H9 (cell line): ENCODE measurements around the gene MOB3C. TPM values are rescaled to one million over a fixed set of nuclear protein-coding genes. Genes with fewer than 3 reads are reported as not detected.

Experiments
- DNase-seq: peaks from one replicate; pipeline ENCODE4 v3.0.0-alpha.2; 2017
- H2AFZ ChIP-seq: one replicate; pipeline ENCODE4 v1.6.1; 2013; ENCODE audit warnings: mild to moderate bottlenecking, low read length, control low read depth, moderate library complexity
- H2AK5ac ChIP-seq: 2 replicates; pipeline ENCODE4 v1.6.1; 2013; ENCODE audit warnings: low read length, control low read depth, mixed read lengths; ENCODE audit not compliant: insufficient read length
- H2BK120ac ChIP-seq: one replicate; pipeline ENCODE4 v1.6.1; 2013; ENCODE audit warnings: low read depth, mild to moderate bottlenecking, low read length, control low read depth, inconsistent platforms; ENCODE audit not compliant: poor library complexity, severe bottlenecking
- H2BK12ac ChIP-seq: 2 replicates; pipeline ENCODE4 v1.6.1; 2013; ENCODE audit warnings: low read length, control low read depth, mixed read lengths, low read depth; ENCODE audit not compliant: insufficient read length
- H2BK15ac ChIP-seq: 2 replicates; pipeline ENCODE4 v1.6.1; 2013; ENCODE audit warnings: low read depth, low read length, control low read depth
- H2BK20ac ChIP-seq: one replicate; pipeline ENCODE4 v1.6.1; 2013; ENCODE audit warnings: low read depth, mild to moderate bottlenecking, low read length, control low read depth, inconsistent platforms; ENCODE audit not compliant: poor library complexity, severe bottlenecking
- H2BK5ac ChIP-seq: 2 replicates; pipeline ENCODE4 v1.6.1; 2013; ENCODE audit warnings: low read length, control low read depth, mixed read lengths; ENCODE audit not compliant: insufficient read length
- H3K14ac ChIP-seq: 2 replicates; pipeline ENCODE4 v1.6.1; 2013; ENCODE audit warnings: low read length, control low read depth; ENCODE audit not compliant: insufficient read depth
- H3K18ac ChIP-seq: 2 replicates; pipeline ENCODE4 v1.6.1; 2013; ENCODE audit warnings: low read depth, mild to moderate bottlenecking, mixed read lengths, low read length, control low read depth; ENCODE audit not compliant: insufficient read length
- H3K23ac ChIP-seq: 2 replicates; pipeline ENCODE4 v1.6.1; 2013; ENCODE audit warnings: low read length, control low read depth, mixed read lengths, low read depth; ENCODE audit not compliant: insufficient read length
- H3K23me2 ChIP-seq: 2 replicates; pipeline ENCODE4 v1.6.1; 2013; ENCODE audit warnings: low read depth, mild to moderate bottlenecking, mixed read lengths, low read length, control low read depth; ENCODE audit not compliant: insufficient read length, poor library complexity, severe bottlenecking
- H3K27ac ChIP-seq: 2 replicates; pipeline ENCODE4 v1.5.1; 2013; ENCODE audit warnings: low read length, control low read depth, mixed read lengths, low read depth; ENCODE audit not compliant: insufficient read length
- H3K27me3 ChIP-seq: 2 replicates; pipeline ENCODE4 v1.6.1; 2013; ENCODE audit warnings: low read length, control low read depth, inconsistent platforms; ENCODE audit not compliant: insufficient read depth
- H3K4ac ChIP-seq: 2 replicates; pipeline ENCODE4 v1.6.1; 2013; ENCODE audit warnings: low read depth, mild to moderate bottlenecking, control low read depth, inconsistent platforms, low read length, moderate library complexity
- H3K4me1 ChIP-seq: 2 replicates; pipeline ENCODE4 v1.6.1; 2013; ENCODE audit warnings: low read length, control low read depth, inconsistent platforms; ENCODE audit not compliant: insufficient read depth
- H3K4me2 ChIP-seq: 2 replicates; pipeline ENCODE4 v1.6.1; 2013; ENCODE audit warnings: low read length, control low read depth, mixed read lengths; ENCODE audit not compliant: insufficient read length, insufficient read depth
- H3K56ac ChIP-seq: 2 replicates; pipeline ENCODE4 v1.6.1; 2013; ENCODE audit warnings: low read depth, mild to moderate bottlenecking, mixed read lengths, low read length, control low read depth; ENCODE audit not compliant: insufficient read length
- H3K79me1 ChIP-seq: 2 replicates; pipeline ENCODE4 v1.6.1; 2013; ENCODE audit warnings: low read depth, mild to moderate bottlenecking, moderate library complexity, low read length, control low read depth, inconsistent platforms; ENCODE audit not compliant: insufficient read depth, poor library complexity, severe bottlenecking
- H3K79me2 ChIP-seq: 2 replicates; pipeline ENCODE4 v1.6.1; 2013; ENCODE audit warnings: low read length, control low read depth, inconsistent platforms; ENCODE audit not compliant: insufficient read depth
- H3K9ac ChIP-seq: 2 replicates; pipeline ENCODE4 v1.6.1; 2013; ENCODE audit warnings: low read length, control low read depth, mixed read lengths; ENCODE audit not compliant: insufficient read length; ENCODE audit errors: extremely low read depth
- H3K9me3 ChIP-seq: one replicate; pipeline ENCODE4 v1.6.1; 2013; ENCODE audit warnings: low read depth, low read length, inconsistent platforms; ENCODE audit not compliant: control insufficient read depth
- H3T11ph ChIP-seq: one replicate; pipeline ENCODE4 v1.6.1; 2013; ENCODE audit warnings: mild to moderate bottlenecking, low read length, control low read depth, inconsistent platforms
- H4K20me1 ChIP-seq: one replicate; pipeline ENCODE4 v1.6.1; 2013; ENCODE audit not compliant: control insufficient read depth, insufficient read length, insufficient read depth
- H4K5ac ChIP-seq: 2 replicates; pipeline ENCODE4 v1.6.1; 2013; ENCODE audit warnings: low read depth, mild to moderate bottlenecking, mixed read lengths, low read length, control low read depth; ENCODE audit not compliant: insufficient read length
- H4K8ac ChIP-seq: replicated peaks from 2 replicates; pipeline ENCODE4 v1.6.1; 2013; ENCODE audit warnings: low read length, control low read depth, mixed read lengths, low read depth; ENCODE audit not compliant: insufficient read length
- H4K91ac ChIP-seq: 2 replicates; pipeline ENCODE4 v1.6.1; 2013; ENCODE audit warnings: low read depth, mild to moderate bottlenecking, moderate library complexity, mixed read lengths, low read length, control low read depth; ENCODE audit not compliant: insufficient read length
- H3K27ac Mint-ChIP-seq, 3 experiments: 2 replicates in 2 of 3; 3 replicates in 1 of 3; pipeline ENCODE4 v1.8.0; 2020 to 2021; ENCODE audit warnings: mixed read lengths in 3 of 3, mild to moderate bottlenecking in 1 of 3, moderate library complexity in 1 of 3
- H3K27me3 Mint-ChIP-seq: 2 replicates; pipeline ENCODE4 v1.8.0; 2021; ENCODE audit warnings: low read depth, mild to moderate bottlenecking, moderate library complexity, mixed read lengths
- H3K36me3 Mint-ChIP-seq, 3 experiments: 2 replicates in 2 of 3; 3 replicates in 1 of 3; pipeline ENCODE4 v1.8.0; 2020 to 2021; ENCODE audit warnings: low read depth in 3 of 3, mixed read lengths in 3 of 3; ENCODE audit not compliant: insufficient read depth in 1 of 3
- H3K4me1 Mint-ChIP-seq, 2 experiments: 2 replicates each; pipeline ENCODE4 v1.8.0; 2020; ENCODE audit warnings: mixed read lengths in 2 of 2
- H3K4me3 Mint-ChIP-seq, 2 experiments: 2 replicates in 1 of 2; 3 replicates in 1 of 2; pipeline ENCODE4 v1.8.0; 2020 to 2021; ENCODE audit warnings: mild to moderate bottlenecking in 2 of 2, mixed read lengths in 2 of 2, moderate library complexity in 1 of 2
- H3K9me3 Mint-ChIP-seq, 2 experiments: 2 replicates in 1 of 2; 3 replicates in 1 of 2; pipeline ENCODE4 v1.8.0; 2020; ENCODE audit warnings: mild to moderate bottlenecking in 2 of 2, mixed read lengths in 2 of 2, moderate library complexity in 1 of 2
- CTCF ChIP-seq: fragments of 200-600 bp; sonication (generic); conservative IDR thresholded peaks from 3 replicates; pipeline ENCODE4 v1.8.0; 2021; ENCODE audit warnings: antibody characterized with exemption, mild to moderate bottlenecking
- WGBS: extraction: QIAGEN DNeasy Blood & Tissue Kit; methylation state at CpG from one replicate; pipeline ENCODE4 v1.1.7; 2013; ENCODE audit warnings: missing lambda C conversion rate, low lambda C conversion rate, mixed read lengths; ENCODE audit not compliant: insufficient read length; ENCODE audit errors: extremely low coverage; 5-methylcytosine and 5-hydroxymethylcytosine counted together
- total RNA-seq: library from RNA; stranded (reverse); gene quantifications from 2 replicates; pipeline ENCODE4 v1.2.1, GENCODE V29; 2021

Gene MOB3C
- total RNA-seq, 1 experiment from 2014 or later = 3.2 TPM

GRCh38 chr1:46623743-46624644 lies 7.4 kb upstream of the MOB3C start:
- no peak overlapping the region for H3K18ac ChIP-seq
- H4K5ac ChIP-seq = no peak overlapping the region
- Mint-ChIP-seq H3K9me3 (no peaks in the 10 kb centered on the region), H3K36me3 (no peaks in the 10 kb centered on the region), H3K4me1 (peaks cover 6 to 8% of the 10 kb centered on the region in 2 experiments), H3K27ac (peak overlapping the region in 1 of 3 experiments; percentile 14; a peak in 2 of 7 replicates), H3K4me3 (no peak overlapping the region), H3K27me3 (peaks cover 14% of the 10 kb centered on the region)
- H3K9ac ChIP-seq = no peak overlapping the region
- no peak overlapping the region for H2AK5ac ChIP-seq
- H3K4me1 ChIP-seq = no peaks in the 10 kb centered on the region
- H2BK5ac ChIP-seq = no peak overlapping the region
- H3K4ac ChIP-seq = no peak overlapping the region
- H3K79me2 ChIP-seq = no peaks in the 10 kb centered on the region
- H4K8ac ChIP-seq = no peak overlapping the region
- no peak overlapping the region for H2BK15ac ChIP-seq
- H3K27ac ChIP-seq = no peak overlapping the region
- H3K79me1 ChIP-seq = no peaks in the 10 kb centered on the region
- no CpG with 5 or more reads among the region's 4 CpGs for WGBS
- no peak for DNase-seq
- H3K23me2 ChIP-seq = no peaks in the 10 kb centered on the region
- no peak overlapping the region for H2AFZ ChIP-seq
- H3K56ac ChIP-seq = no peak overlapping the region
- H3K4me2 ChIP-seq = no peak overlapping the region
- H3K27me3 ChIP-seq = no peaks in the 10 kb centered on the region; the same call in 1 of the 2 replicates
- H2BK120ac ChIP-seq = no peak overlapping the region
- TF ChIP-seq CTCF = no peak
- no peak overlapping the region for H3T11ph ChIP-seq
- no peak overlapping the region for H2BK12ac ChIP-seq
- H3K23ac ChIP-seq = no peak overlapping the region
- no peaks in the 10 kb centered on the region for H4K20me1 ChIP-seq
- H3K9me3 ChIP-seq = no peaks in the 10 kb centered on the region
- no peak overlapping the region for H4K91ac ChIP-seq
- H2BK20ac ChIP-seq = no peak overlapping the region
- H3K14ac ChIP-seq = no peak overlapping the region
